ENCODE results near the gene RNF43. TPM values are rescaled to one million over a fixed set of nuclear protein-coding genes. Genes with fewer than 3 reads are reported as not detected.
A peak's percentile ranks its signal among the peaks of the same experiment; 100 is the strongest.

Gene RNF43
- total and polyA plus RNA-seq, 2 of the 13 experiments (the other 11 are each of a cell fraction or from before 2014, with no cell fraction given) = 31.0 to 53.4 TPM

- TF ChIP-seq HNF1A (IDR thresholded peaks at IDR 0.05; ENCODE audit: low read depth) (no peak; the same call in 1 of the 2 replicates), HNF1A (CRISPR knock-in tag; IDR thresholded peaks at IDR 0.05; ENCODE audit: borderline replicate concordance) (peak; percentile 87; the same call in 1 of the 2 replicates), ZNF367 (CRISPR knock-in tag; IDR thresholded peaks at IDR 0.05; ENCODE audit: borderline replicate concordance) (no peak), FOXA3 (CRISPR knock-in tag; IDR thresholded peaks at IDR 0.05) (peak; percentile 63), ZBTB20 (CRISPR knock-in tag; IDR thresholded peaks at IDR 0.05; ENCODE audit: borderline replicate concordance, low read depth) (0 out of 2 replicates have a peak, but pooled peaks have one; percentile 16), SOX6 (IDR thresholded peaks at IDR 0.05) (no peak), SOX6 (CRISPR knock-in tag; IDR thresholded peaks at IDR 0.05) (peak; percentile 94), ZNF644 (CRISPR knock-in tag; IDR thresholded peaks at IDR 0.05; ENCODE audit: low read depth) (no peak), ZNF292 (CRISPR knock-in tag; IDR thresholded peaks at IDR 0.05; ENCODE audit: borderline replicate concordance, low read depth) (no peak; the same call in 1 of the 2 replicates), FOXP4 (CRISPR knock-in tag; IDR thresholded peaks at IDR 0.05) (peak; percentile 42; the same call in 1 of the 2 replicates), NR3C1 (CRISPR knock-in tag; IDR thresholded peaks at IDR 0.05) (no peak), RNF219 (CRISPR knock-in tag; IDR thresholded peaks at IDR 0.05) (no peak), ARNTL (CRISPR knock-in tag; IDR thresholded peaks at IDR 0.05) (peak; percentile 76; the same call in 1 of the 2 replicates), MTERF4 (CRISPR knock-in tag; IDR thresholded peaks at IDR 0.05) (no peak), ZNF841 (CRISPR knock-in tag; IDR thresholded peaks at IDR 0.05; ENCODE audit: borderline replicate concordance) (no peak), FOSL1 (CRISPR knock-in tag; IDR thresholded peaks at IDR 0.05; ENCODE audit: borderline replicate concordance) (no peak), NR2F6 (IDR thresholded peaks at IDR 0.05) (peak; percentile 89), NR2F6 (CRISPR knock-in tag; IDR thresholded peaks at IDR 0.05) (peak; percentile 78), MBD4 (IDR thresholded peaks at IDR 0.05; ENCODE audit: borderline replicate concordance, low read length) (no peak), BCL6 (CRISPR knock-in tag; IDR thresholded peaks at IDR 0.05) (no peak; the same call in 1 of the 2 replicates), ZFP36L1 (CRISPR knock-in tag; IDR thresholded peaks at IDR 0.05) (no peak)
Measured at GRCh38 chr17:58369214-58370031, 47.9 kb downstream of the RNF43 start (continued).
